ENCODE results near the gene NRSN1.

DNA sequence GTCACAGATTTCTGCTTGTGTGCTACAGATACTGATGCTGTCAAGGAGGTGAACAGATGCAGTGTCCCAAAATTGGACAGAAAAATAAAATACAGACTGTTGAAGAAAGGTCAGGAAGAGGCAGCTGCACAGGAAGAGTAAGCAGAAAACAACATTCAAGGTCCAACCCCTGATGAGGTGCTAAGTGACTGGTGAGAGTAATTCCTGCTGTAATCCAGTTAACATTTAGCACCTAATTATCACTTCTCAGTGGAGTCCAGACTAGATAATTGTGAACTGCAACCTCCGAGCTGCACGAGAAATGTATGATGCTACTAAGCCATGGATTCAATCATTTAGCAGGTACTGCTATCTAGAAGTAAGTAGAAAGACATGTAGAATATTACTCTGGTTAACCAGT is 36.3 kb upstream of the NRSN1 start:
- TF ChIP-seq FEZF1 (tag by site-specific recombination; IDR thresholded peaks at IDR 0.05), result no peak
- TF ChIP-seq, protein P1, sequence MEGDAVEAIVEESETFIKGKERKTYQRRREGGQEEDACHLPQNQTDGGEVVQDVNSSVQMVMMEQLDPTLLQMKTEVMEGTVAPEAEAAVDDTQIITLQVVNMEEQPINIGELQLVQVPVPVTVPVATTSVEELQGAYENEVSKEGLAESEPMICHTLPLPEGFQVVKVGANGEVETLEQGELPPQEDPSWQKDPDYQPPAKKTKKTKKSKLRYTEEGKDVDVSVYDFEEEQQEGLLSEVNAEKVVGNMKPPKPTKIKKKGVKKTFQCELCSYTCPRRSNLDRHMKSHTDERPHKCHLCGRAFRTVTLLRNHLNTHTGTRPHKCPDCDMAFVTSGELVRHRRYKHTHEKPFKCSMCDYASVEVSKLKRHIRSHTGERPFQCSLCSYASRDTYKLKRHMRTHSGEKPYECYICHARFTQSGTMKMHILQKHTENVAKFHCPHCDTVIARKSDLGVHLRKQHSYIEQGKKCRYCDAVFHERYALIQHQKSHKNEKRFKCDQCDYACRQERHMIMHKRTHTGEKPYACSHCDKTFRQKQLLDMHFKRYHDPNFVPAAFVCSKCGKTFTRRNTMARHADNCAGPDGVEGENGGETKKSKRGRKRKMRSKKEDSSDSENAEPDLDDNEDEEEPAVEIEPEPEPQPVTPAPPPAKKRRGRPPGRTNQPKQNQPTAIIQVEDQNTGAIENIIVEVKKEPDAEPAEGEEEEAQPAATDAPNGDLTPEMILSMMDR (tag by site-specific recombination; IDR thresholded peaks at IDR 0.05), result no peak
- TF ChIP-seq, protein P2, sequence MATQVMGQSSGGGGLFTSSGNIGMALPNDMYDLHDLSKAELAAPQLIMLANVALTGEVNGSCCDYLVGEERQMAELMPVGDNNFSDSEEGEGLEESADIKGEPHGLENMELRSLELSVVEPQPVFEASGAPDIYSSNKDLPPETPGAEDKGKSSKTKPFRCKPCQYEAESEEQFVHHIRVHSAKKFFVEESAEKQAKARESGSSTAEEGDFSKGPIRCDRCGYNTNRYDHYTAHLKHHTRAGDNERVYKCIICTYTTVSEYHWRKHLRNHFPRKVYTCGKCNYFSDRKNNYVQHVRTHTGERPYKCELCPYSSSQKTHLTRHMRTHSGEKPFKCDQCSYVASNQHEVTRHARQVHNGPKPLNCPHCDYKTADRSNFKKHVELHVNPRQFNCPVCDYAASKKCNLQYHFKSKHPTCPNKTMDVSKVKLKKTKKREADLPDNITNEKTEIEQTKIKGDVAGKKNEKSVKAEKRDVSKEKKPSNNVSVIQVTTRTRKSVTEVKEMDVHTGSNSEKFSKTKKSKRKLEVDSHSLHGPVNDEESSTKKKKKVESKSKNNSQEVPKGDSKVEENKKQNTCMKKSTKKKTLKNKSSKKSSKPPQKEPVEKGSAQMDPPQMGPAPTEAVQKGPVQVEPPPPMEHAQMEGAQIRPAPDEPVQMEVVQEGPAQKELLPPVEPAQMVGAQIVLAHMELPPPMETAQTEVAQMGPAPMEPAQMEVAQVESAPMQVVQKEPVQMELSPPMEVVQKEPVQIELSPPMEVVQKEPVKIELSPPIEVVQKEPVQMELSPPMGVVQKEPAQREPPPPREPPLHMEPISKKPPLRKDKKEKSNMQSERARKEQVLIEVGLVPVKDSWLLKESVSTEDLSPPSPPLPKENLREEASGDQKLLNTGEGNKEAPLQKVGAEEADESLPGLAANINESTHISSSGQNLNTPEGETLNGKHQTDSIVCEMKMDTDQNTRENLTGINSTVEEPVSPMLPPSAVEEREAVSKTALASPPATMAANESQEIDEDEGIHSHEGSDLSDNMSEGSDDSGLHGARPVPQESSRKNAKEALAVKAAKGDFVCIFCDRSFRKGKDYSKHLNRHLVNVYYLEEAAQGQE (tag by site-specific recombination; IDR thresholded peaks at IDR 0.05), result no peak

All from HEK293 (cell line).